Measurements from ENCODE around the gene EXOC6B. TPM values are rescaled to one million over a fixed set of nuclear protein-coding genes. Genes with fewer than 3 reads are reported as not detected.

EXOC6B gene
- total and polyA plus RNA-seq, 9 of the 15 experiments (the other 6 are each of a cell fraction or from before 2014, with no cell fraction given), result 0.28 to 4.2 (median 2.0) TPM

GRCh38 chr2:72214429-72215143 lies 611.2 kb downstream of the EXOC6B start (continued):
- 0 out of 4 replicates have a peak, but pooled peaks of 1 of the 2 experiments have one; percentile 18 for TF ChIP-seq ZNF639 (CRISPR knock-in tag; conservative IDR thresholded peaks at IDR 0.05 in 1 of 2, IDR thresholded peaks at IDR 0.05 in 1 of 2)
- no peak for TF ChIP-seq MYC (IDR thresholded peaks at IDR 0.05; ENCODE audit: low read depth, low read length)
- TF ChIP-seq MYC (CRISPR knock-in tag; IDR thresholded peaks at IDR 0.05; ENCODE audit: borderline replicate concordance, low read depth), result no peak
- TF ChIP-seq CBX5 (IDR thresholded peaks at IDR 0.05; ENCODE audit: borderline replicate concordance, low read depth), result no peak
- peak; percentile 55; the same call in 1 of the 2 replicates for TF ChIP-seq NFE2 (IDR thresholded peaks at IDR 0.05; ENCODE audit: low read depth)
- TF ChIP-seq SNIP1 (IDR thresholded peaks at IDR 0.05; ENCODE audit: low read depth), result no peak
- TF ChIP-seq JUND (IDR thresholded peaks at IDR 0.05; ENCODE audit: borderline replicate concordance, low read depth, low read length), result no peak
- TF ChIP-seq JUND (tag; IDR thresholded peaks at IDR 0.05; ENCODE audit: borderline replicate concordance, low read depth, low read length), result peak; percentile 66; the same call in 2 of the 3 replicates
- no peak for TF ChIP-seq ZNF76 (CRISPR knock-in tag; IDR thresholded peaks at IDR 0.05; ENCODE audit: borderline replicate concordance)
- TF ChIP-seq PBX2 (CRISPR knock-in tag; IDR thresholded peaks at IDR 0.05; ENCODE audit: low read depth), result no peak
- TF ChIP-seq PBX2 (tag; conservative IDR thresholded peaks at IDR 0.05; ENCODE audit: low read depth), result no peak; the same call in 1 of the 2 replicates
- no peak for TF ChIP-seq ATF2 (CRISPR knock-in tag; IDR thresholded peaks at IDR 0.05)
- peak; percentile 41; the same call in 1 of the 2 replicates for TF ChIP-seq C11orf30 (IDR thresholded peaks at IDR 0.05; ENCODE audit: low read depth)

All from K562 (cell line).